GM18502 (cell line): ENCODE data around the gene C6orf89.

ENCODE experiments used
- ATAC-seq: cut with Tn5 transposase; IDR thresholded peaks from one replicate; pipeline ENCODE4 v1.9.1; 2021; ENCODE audit warnings: mild to moderate bottlenecking; ENCODE audit not compliant: unreplicated experiment, poor library complexity

C6orf89 gene

GRCh38 chr6:36964349-36964748 is 78.6 kb downstream of the C6orf89 start:
- ATAC-seq, result no peak

- ATAC-seq, result no peak
These were observed 79.2 kb downstream of the C6orf89 start for GRCh38 chr6:36964908-36965307.

- no peak for ATAC-seq
These were observed 81.5 kb downstream of the C6orf89 start for GRCh38 chr6:36967301-36967700.

- no peak for ATAC-seq
These were observed 82.0 kb downstream of the C6orf89 start for GRCh38 chr6:36967757-36968156.

GRCh38 chr6:36968266-36968977 is 82.7 kb downstream of the C6orf89 start:
- no peak for ATAC-seq

GRCh38 chr6:36969240-36969691 is 83.5 kb downstream of the C6orf89 start:
- ATAC-seq, result no peak

- no peak for ATAC-seq
These were observed 84.5 kb downstream of the C6orf89 start for GRCh38 chr6:36969988-36970891.

GRCh38 chr6:36970892-36971842 is 85.4 kb downstream of the C6orf89 start:
- ATAC-seq, result no peak

- no peak for ATAC-seq
These were observed 86.3 kb downstream of the C6orf89 start for GRCh38 chr6:36971921-36972673.

GRCh38 chr6:36973190-36973589 is 87.4 kb downstream of the C6orf89 start:
- ATAC-seq, result no peak

GRCh38 chr6:36973647-36974046 is 87.9 kb downstream of the C6orf89 start:
- ATAC-seq, result no peak

GRCh38 chr6:36975231-36976006 is 89.7 kb downstream of the C6orf89 start:
- ATAC-seq, result no peak

GRCh38 chr6:36976007-36976264 is 90.2 kb downstream of the C6orf89 start:
- no peak for ATAC-seq

- ATAC-seq, result no peak
These were observed 90.8 kb downstream of the C6orf89 start for GRCh38 chr6:36976509-36976908.

GRCh38 chr6:36976931-36977330 is 91.2 kb downstream of the C6orf89 start:
- no peak for ATAC-seq

- ATAC-seq, result no peak
These were observed 91.8 kb downstream of the C6orf89 start for GRCh38 chr6:36977470-36977941.
